HUDEP-2 (cell line): Measurements from ENCODE around the gene RALGPS1.

Source experiments
- DNase-seq, 76 experiments: peaks; one replicate each; lab custom pipeline; 2025; ENCODE audit not compliant: unreplicated experiment in 76 of 76; lab: John Stamatoyannopoulos, UW

Gene RALGPS1

DNA sequence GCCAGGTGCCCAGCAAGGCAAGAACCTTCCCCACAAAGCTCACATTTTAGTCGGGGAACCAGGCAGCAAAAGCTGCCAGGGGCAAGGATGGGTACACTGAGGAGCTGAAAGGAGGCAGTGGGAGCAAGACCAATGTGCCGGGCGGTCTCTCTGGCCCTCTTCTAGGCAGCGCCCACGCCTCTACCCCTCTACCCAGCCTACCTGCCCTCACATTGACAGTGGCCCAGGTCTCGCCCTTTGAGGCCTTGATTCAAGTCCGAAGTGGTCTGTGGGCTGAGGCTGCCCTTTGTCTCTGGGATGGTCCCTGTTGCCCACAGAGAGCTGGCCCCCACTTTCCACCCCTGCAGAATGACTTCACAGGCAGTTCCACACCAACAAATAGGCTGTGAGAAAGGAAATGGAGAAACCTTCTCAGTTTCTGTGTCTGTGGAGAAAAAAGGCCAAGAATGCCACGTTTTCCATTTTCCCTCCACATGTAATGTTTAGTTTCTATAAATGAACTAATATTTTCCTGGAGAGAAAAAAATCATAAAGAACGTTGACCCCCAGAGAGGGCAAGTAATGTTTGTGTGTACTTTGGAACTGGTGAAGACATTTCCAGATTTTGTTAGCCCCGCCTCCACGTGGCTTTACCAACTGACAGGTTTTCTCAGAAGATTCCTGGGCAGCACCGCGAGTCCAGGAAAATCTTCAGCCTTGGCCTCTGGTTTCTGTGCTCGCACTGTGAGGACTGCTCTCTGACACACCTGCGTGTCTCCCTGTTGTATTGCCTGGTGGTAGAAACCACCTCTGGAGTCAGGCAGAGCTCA, 265.3 kb downstream of the RALGPS1 start:
- DNase-seq = no peak

DNA sequence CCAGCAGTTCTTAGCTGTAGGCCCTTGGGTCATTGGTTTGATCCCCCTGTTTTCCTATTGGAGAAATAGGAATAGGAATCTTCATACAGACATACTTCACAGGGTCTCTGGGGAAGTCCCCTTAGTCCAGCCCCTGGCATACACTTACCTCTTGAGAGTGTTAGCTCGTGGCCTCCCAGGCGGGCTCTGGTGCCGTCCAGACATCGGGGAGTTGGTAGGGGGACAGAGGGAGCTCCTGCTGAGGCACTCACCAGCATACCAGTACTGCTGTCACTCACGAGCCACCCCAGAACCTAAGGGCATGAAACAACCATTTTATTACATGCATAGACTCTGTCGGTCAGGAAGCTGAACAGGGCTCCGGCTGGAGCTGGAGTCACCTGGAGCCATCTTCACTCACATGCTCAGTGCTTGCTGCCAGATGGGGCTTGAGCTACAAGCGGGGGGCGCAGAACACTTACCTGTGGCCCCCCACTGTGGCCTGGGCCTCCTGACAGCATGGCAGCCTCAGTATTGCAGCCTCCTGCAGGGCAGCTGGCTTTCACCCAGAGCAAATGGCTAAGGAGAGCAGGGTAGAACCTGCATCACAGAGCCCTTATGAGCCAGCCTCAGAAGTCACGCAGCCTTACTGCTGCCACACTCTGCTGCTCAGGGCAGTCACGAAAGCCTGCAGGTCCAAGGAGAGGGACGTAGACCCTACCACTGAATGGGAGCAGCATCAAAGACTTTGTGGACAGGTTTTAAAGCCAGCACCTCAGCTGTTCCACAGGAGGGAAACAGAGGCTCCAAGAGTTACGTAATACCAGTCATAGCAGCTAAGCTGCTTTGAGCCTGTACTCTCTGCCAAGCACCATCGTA, 266.1 kb downstream of the RALGPS1 start:
- no peak for DNase-seq

DNA sequence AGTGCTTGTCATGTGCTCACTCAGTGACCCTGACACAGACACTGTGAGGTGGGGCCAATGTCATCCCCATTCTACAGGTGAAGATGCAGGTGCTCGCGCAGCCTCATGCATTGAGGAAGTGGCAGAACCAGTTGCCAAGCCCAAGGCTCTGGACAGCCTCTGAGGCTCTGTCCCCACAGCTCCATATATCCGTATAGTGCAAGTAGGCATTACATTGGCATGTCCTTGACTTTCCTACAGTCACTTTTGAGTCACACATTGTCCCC, 266.7 kb downstream of the RALGPS1 start:
- no peak for DNase-seq

DNA sequence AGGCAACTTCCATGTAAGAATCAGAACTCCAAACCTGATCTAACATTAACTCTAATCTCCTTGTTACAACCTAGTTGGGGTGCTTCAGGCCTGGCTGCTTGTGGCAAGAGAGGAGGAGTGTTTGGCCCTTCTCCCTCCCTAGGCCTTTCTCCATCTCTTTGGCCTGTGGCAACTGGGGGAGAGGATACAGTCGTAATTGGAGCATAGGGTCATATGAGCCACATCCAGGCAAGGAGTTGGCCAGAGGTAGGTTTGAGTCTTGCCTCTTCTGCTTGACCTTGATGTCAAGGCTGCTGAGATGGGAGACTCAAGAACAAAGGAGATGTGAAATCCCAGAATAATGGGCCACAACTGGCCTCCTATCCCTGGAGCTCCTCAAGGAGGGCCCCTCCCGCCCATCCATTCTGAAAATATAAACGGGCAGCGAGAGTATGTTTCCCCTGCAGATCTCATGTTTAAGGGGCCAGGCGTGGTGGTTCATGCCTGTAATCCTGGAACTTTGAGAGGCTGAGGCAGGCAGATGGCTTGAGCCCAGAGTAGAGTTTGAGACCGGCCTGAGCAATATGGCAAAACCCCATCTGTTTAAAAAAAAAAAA, 267.1 kb downstream of the RALGPS1 start:
- DNase-seq = no peak

DNA sequence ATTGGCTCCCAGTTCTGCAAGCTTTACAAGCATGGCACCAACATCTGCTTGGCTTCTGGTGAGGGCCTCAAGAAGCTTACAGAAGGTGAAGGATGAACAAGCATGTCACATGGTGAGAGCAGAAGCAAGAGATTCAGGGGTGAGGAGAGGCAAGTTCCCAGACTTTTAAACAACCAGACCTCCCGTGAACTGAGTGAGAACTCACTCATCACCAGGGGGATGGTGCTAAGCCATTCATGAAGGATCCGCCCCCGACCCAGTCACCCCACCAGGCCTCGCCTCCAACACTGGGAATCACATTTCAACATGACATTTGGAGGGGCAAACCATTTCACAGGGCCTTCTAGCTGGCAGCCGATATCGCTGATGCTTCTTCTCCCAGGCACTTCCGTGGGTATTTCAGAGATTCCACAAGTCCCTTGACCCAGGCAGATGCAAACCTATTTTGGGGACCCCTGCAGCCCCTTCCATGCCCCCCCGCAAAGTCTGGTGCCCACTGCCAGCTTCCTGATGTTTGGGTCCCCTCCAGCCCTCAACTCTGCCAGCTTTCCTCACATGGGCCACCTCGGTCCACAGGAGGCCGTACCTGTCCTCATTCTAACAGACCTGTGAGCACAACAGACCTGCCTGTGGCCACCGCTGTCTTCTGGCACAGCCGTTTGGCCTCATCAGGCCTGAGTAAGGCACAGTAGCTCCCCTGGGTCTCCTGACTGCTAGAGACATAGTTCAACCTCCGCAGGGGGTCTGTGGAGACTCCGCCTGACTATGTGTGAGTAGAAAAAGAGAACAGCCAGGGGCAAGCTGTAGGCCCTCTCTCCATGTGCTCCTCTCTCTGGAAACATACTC, 268.5 kb downstream of the RALGPS1 start:
- DNase-seq = no peak

DNA sequence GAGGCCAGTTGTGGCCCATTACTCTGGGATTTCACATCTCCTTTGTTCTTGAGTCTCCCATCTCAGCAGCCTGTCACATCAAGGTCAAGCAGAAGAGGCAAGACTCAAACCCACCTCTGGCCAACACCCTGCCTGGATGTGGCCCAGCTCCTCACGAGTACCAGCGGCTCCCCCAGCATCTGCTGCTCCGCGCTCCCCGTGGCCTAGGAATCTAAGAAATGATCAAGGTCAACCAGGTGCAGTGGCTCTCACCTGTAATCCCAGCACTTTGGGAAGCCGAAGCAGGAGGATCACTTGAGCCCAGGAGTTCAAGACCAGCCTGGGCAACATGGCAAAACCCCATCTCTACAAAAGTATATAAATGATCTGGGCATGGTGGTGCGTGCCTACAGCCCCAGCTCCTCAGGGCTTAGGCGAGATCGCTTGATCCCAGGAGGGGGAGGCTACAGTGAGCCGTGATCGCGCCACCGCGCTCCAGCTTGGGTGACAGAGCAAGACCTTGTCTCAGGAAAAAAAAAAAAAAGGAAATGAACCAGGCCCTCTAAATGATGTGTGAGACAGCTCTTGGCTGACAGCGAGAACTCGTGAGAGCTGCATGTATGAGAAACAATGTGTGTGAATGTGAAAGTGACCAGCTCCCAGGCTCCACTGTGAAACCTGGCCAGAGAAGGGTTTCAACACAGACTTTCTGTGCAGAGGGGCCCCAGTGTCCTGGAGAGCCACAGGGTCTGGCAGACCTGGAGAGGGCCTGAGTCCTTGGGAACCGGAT, 269.4 kb downstream of the RALGPS1 start:
- no peak for DNase-seq

DNA sequence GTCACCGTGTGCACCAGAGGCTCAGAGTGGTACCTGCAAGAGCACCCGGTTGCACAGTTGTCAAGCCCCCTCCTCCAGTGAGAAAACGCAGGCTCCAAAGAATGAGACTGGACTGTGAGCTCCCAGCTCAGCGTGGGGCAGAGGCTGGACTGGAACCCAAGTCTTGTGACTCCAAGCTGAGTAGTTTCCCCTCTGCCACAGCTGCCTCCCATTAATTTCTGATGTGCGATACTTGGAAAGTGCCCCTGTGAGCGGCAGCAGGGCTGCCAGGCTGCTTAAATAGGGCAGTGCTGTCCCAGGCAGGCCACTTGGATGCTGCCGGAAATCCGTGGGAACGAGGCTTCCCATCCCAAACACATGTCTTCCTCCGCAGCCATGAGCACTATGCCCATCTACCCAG, 270.1 kb downstream of the RALGPS1 start:
- no peak for DNase-seq

DNA sequence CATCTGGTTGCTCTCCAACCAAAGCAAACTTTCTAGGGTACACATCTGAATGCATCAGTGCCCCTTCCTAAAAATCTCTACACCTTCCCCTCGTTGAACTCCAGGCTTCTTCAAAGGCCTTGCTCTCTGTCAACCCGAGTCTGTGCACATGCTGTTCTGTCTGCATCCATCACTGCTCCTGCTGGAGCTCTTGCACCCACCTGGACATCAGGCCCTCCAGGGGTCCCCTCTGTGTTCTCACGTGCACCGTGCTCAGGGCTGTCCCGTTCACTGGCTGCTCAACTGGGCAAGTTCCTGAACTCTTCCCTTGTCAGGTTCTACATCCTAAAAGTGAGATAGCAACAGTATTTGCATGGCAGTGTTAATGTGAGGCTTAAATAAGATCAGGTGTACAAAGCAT, 270.6 kb downstream of the RALGPS1 start:
- no peak for DNase-seq

DNA sequence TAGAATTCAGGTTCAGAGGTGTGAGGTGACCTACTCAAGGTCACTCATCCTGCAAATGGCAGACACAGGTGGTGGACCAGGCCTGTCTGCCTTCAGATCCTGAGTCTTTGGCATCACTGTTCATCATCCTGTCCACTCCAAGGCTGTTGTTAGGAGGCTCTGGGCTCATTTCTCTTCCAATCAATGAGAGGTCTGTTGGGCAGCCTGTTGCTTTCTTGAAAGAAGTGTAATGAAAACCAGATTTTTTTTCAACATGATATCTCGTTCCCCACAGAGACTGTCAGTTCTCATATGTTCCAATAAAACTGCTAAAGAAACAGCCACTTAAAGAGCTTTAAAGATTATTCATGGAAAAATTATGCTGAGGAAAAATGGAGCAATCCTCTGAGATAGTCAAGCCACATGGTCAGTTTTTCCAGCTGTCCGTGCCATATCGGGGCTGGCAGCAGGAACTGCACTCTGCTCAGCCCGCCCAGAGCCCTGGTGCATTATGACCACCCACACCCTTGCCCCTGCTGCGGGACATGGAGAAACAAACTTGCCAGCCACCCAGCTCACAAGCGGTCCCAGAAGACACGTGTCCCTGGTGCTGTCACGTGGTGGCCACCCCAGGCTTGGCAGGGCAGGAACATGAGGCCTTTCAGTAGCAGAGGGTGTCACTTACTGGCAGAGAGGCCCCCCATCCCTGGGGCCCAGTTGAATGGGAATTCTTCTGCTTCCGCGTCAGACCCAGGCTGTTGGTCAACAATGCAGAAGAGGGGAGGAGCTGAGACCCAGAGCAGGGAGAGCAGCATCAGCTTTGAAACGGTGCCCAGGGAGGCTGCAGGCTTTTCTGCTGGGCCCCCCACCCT, 271.6 kb downstream of the RALGPS1 start:
- no peak for DNase-seq

DNA sequence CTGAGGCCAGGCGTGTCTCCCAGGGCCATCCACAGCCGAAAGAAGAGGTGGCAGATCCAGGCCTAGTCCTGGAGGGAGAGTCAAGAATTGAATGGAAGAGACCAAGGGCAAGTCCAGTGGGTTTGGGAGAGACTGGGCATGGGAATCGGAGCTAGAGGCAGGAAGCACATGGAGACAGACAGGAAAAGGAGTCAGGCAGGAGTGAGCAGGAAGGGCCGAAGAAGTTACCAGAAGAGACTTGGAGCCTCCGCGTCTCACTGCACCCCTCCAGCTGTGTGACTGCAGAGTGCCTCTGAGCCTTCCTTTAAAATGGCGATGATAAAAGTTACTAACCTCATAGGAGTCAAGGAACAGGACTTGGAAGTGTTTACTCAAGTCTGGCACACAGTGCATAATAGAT, 272.2 kb downstream of the RALGPS1 start:
- DNase-seq = no peak

DNA sequence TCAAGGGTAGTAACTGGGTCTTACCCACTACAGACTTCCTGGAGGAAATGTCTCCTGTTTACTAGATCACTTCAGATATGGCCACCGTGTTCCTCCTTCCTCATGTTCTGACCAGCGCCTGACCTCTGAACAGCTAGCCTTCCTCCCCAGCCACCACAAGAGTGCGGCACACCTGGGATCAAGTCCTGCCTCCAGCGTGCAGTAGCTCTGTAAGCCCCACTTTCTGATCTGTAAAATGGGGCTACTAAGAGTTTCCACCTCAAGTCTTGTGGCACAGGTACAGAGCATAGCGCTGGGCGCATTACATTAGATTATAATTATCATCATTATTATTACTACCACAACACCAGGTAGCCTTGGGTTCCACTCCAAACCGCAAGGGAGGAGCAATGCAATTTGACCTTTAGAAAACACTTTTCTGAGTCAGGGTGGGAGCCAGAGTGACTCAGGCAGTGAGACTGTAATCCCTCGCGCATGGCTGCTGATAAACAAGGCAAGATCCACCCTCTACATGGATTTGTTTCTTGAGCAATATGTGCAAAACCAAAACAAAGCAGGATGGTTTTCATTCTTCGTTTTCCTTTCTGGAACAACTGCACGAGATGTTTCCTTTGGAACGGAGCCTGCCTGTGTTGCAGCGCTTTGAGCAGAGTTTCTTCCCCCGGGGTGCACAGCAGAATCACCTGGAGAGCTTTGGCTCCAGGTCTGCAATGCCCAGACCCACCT, 272.8 kb downstream of the RALGPS1 start:
- DNase-seq = no peak

DNA sequence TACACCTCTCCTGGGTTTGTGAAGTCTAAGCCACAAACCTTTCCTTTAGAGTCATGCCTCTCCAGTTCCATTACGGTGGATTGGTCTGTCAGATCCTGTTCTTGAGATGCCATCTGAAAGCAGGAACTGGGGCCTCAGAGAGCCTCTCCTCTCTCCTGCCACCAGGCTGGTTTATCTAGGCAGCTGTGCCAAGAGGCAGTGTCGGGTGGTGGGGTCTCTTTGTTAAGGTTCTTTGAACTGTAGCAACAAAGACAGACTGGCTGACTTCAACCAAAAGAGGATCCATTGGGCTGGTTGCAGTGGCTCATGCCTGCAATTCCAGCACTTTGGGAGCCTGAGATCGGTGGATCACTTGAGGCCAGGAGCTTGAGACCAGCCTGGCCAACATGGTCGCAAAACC, 273.8 kb downstream of the RALGPS1 start:
- no peak for DNase-seq

DNA sequence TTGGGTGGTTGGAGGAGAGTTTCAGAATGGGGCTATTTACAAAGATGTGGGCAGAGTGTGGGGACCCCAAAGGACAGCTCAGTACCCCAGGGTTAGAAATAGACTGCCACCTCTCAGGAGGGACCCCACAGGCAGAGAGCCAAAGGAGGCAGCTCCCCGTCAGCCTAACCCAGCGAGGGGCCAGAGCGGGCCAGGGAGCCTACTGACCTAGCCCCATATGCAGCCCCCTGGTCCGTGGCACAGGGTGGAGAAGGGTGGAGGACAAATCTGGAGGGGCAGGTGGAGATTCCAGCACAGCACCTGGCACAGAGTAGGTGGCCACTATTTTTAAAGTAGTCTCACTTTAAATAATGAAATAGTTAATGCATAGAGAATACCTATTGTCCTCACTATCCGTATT, 275.0 kb downstream of the RALGPS1 start:
- no peak for DNase-seq

DNA sequence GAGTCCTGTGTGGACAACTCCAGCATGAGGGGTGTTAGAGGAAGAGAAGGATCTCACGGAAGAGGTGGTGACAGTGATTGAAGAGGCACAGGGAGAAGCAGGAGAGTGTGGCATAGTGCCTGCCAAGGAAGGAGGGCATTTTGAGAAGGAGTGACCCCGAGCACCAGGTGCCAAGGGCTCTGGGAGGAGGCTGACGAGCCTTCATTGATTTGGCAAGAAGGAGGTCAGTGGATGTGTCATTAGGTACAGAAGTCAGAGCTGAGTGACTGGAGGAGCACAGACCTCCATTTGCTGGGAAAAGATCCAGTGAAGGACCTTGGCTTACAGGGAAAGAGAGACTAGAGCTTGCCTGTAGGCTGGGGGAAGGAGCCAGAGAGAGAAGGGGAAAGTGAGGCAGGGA, 278.2 kb downstream of the RALGPS1 start:
- no peak for DNase-seq

DNA sequence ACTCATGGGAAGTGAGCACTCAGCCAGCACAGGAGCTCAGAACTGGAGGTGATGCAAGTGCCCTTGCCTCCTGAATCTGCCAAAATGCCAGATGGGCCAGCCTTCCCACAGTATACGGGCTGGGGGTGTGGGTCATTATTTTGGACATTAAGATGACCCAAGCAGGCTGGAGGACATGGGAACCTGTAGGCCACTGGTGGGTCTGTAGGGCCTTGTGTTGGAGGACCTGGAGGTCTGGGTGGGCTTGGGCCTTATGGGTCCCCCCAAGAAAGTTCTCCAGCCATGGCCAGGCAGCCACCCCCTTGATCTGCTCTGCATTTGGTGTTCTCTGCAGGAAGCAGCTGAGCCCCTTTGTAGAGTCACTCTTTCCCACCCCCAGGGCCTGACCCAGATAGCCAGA, 278.9 kb downstream of the RALGPS1 start:
- DNase-seq = no peak

DNA sequence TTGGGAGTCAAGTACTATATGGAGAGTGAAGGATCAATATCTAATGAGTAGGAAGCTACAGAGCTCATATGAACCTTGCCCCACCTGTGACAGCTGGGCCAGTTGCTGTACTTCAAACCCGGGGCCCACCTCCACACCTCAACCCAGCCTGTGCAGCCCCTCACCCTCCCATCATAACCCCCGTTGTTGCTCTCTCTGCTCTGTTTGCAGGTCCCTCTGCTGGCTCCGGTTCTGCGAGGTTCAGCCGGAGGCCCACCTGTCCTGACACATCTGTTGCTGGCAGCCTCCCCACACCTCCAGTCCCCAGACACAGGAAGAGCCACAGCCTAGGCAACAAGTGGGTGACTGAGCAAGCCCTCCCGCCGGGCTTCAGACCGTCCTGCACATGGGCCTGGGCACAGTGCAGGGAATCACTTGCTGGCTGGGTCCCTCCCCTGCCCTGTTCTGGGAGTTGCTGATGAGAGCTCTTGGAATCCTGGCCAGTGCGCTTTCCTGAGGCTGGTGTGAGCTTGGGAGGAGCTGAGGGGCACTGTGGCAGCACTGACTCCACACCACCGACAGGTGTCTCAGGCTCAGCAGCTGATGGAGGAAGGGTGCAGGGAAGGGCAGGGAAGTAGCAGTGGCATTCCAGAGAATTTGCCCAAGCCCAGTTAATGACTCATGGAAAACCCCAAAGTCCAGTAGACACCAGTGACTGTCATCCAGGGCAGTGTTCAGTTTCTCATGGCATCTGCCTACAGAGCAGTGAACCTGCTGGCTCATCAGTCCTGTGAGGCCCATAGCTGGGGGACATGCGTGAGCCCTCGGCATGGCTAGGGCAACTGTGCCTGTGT, 280.5 kb downstream of the RALGPS1 start:
- no peak for DNase-seq

DNA sequence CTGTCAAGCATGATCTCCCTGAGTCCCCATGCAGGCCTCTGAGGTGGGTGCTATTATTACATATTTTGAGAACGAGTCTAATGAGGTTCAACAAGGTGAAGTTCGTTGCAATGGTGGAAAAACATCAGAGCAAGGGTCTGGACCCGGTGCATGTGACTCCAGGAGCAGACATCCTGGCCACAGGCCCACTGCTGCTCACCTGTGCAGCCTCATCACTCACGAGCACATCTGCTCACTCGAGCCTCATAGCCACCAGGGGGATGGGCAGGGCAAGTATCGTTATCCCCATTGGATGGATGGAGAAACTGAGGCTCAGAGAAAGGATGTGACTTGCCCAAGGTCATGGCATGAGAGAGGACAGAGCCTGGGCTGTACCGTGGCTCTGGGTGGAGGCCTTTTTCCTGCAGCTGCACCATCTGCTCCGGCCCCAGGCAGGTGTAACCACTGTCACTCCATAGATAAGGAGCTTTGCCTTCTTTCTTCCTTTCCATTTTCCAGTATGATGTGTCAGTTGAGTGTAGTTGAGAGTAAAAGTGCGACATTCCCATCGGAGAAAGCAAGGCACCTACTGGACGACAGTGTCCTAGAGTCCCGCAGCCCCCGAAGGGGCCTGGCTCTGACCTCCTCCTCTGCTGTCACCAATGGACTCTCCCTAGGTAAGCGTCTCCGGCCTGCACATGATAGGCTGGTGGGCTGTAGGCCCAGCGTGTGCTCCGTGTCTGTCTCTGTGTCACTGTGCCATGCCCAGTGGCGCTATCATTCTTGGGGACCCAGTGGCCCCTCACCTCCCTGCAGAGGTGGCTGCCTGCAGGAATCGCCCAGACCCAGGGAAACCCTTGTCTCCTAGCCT, 281.6 kb downstream of the RALGPS1 start:
- no peak for DNase-seq
